Thyroid gland (tissue), 4 donors: ENCODE measurements around the gene FAM234A.

Experiments used
- POLR2A ChIP-seq, 2 donors: fragments of 450-650 bp; IDR thresholded peaks; one replicate each; pipeline ENCODE4 v1.6.1; 2017; ENCODE audit warnings: antibody characterized with exemption in 2 of 2, mild to moderate bottlenecking in 2 of 2, moderate library complexity in 1 of 2
- TF ChIP-seq, protein P1 (sequence below), 6 experiments: fragments of 200-600 bp in 3 of 6; fragments of 450-650 bp in 3 of 6; sonication (generic) in 3 of 6; IDR thresholded peaks; one replicate each; pipeline ENCODE4 v1.5.1; 2016 to 2019; ENCODE audit warnings: antibody characterized with exemption in 6 of 6, mild to moderate bottlenecking in 2 of 6, inconsistent platforms in 1 of 6, moderate library complexity in 1 of 6

DNA sequence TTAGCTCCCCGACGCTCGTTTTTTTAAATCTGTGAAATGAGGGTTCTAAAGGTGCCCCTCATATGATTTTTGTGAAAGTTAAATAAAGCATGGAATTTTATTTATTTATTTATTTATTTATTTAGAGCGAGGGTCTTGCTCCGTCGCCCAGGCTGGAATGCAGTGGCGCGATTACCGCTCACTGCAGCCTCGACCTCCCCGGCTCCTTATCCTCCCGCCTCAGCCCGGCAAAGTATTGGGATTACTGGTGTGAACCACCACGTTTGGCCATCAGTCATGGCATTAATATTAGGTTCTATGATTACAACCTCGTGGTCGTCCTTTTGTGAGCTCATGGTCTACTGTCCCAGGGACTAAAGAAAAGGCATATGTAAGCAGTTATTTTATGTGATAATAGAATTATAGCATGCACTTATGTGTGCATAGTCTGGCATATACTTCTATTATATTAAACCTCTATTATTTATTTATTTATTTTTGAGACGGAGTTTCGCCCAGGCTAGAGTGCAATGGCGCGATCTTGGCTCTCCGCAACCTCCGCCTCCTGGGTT lies 4.8 kb upstream of the FAM234A start:
- TF ChIP-seq, protein P1, sequence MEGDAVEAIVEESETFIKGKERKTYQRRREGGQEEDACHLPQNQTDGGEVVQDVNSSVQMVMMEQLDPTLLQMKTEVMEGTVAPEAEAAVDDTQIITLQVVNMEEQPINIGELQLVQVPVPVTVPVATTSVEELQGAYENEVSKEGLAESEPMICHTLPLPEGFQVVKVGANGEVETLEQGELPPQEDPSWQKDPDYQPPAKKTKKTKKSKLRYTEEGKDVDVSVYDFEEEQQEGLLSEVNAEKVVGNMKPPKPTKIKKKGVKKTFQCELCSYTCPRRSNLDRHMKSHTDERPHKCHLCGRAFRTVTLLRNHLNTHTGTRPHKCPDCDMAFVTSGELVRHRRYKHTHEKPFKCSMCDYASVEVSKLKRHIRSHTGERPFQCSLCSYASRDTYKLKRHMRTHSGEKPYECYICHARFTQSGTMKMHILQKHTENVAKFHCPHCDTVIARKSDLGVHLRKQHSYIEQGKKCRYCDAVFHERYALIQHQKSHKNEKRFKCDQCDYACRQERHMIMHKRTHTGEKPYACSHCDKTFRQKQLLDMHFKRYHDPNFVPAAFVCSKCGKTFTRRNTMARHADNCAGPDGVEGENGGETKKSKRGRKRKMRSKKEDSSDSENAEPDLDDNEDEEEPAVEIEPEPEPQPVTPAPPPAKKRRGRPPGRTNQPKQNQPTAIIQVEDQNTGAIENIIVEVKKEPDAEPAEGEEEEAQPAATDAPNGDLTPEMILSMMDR (IDR thresholded peaks at IDR 0.05) = no peak
- no peak for TF ChIP-seq POLR2A (IDR thresholded peaks at IDR 0.05)
